NB4 (cell line): Measurements from ENCODE around the gene INTS11.

ENCODE experiments used
- DNase-seq: peaks from one replicate; pipeline ENCODE4 v3.0.0; 2010; ENCODE audit warnings: low read depth
- H3K4me3 ChIP-seq: one replicate; pipeline ENCODE4 v1.5.1; 2011; ENCODE audit warnings: mild to moderate bottlenecking, low read depth, low read length, moderate library complexity
- CTCF ChIP-seq: IDR thresholded peaks from one replicate; pipeline ENCODE4 v1.5.1; 2012; ENCODE audit warnings: low read depth, low read length
- MAX ChIP-seq: IDR thresholded peaks from 2 replicates; pipeline ENCODE4 v1.6.1; 2011; ENCODE audit warnings: low read depth, low read length
- MYC ChIP-seq: IDR thresholded peaks from 2 replicates; pipeline ENCODE4 v1.6.1; 2011; ENCODE audit warnings: low read depth, low read length
- POLR2A ChIP-seq: IDR thresholded peaks from 2 replicates; pipeline ENCODE4 v1.6.1; 2011; ENCODE audit warnings: mild to moderate bottlenecking; ENCODE audit not compliant: insufficient read length; ENCODE audit errors: extremely low read depth

INTS11 gene

GRCh38 chr1:1310109-1310385 lies 14.4 kb downstream of the INTS11 start:
- no peak for TF ChIP-seq MYC
- no peak for TF ChIP-seq MAX
- no peak for TF ChIP-seq POLR2A
- TF ChIP-seq CTCF: no peak
- DNase-seq: no peak
- no peak overlapping the region for H3K4me3 ChIP-seq

- TF ChIP-seq POLR2A: no peak
- no peak for TF ChIP-seq CTCF
- no peak for TF ChIP-seq MYC
- no peak for TF ChIP-seq MAX
- DNase-seq: peak; percentile 51
These were observed 15.0 kb downstream of the INTS11 start for GRCh38 chr1:1309251-1310108.

GRCh38 chr1:1308756-1309250 lies 15.7 kb downstream of the INTS11 start:
- TF ChIP-seq CTCF: no peak
- TF ChIP-seq POLR2A: no peak
- TF ChIP-seq MAX: no peak
- no peak for TF ChIP-seq MYC
- no peak for DNase-seq
- peak overlapping the region; percentile 61 for H3K4me3 ChIP-seq

More at GRCh38 chr1:1309251-1310108, 15.0 kb downstream of the INTS11 start:
- peak overlapping the region; percentile 61 for H3K4me3 ChIP-seq

- TF ChIP-seq POLR2A (peak; percentile 36), MYC (peak; percentile 68), MAX (peak; percentile 69), CTCF (no peak)
- peak within 1 kb of the TSS; percentile 61 for H3K4me3 ChIP-seq
These were observed 16.3 kb downstream of the INTS11 start, which contains the start of the genes ACAP3 and PUSL1 for GRCh38 chr1:1307923-1308755. Gene ACAP3, minus strand, starts transcription at chr1:1307930. Its CDS starts 115 bp downstream, at chr1:1307815. Gene PUSL1, plus strand, starts transcription at chr1:1308597. Its CDS starts 47 bp downstream, at chr1:1308644.

GRCh38 chr1:1307261-1307922 lies 17.1 kb downstream of the INTS11 start:
- peak overlapping the region; percentile 58 for H3K4me3 ChIP-seq
- DNase-seq: peak; percentile 36
- TF ChIP-seq POLR2A (no peak), MYC (no peak), CTCF (no peak), MAX (no peak)

More at GRCh38 chr1:1307923-1308755, 16.3 kb downstream of the INTS11 start, which contains the start of the genes ACAP3 and PUSL1:
- DNase-seq: peak; percentile 96
